Testis (tissue), 2 donors: Measurements from ENCODE around the gene RDX.

Source experiments
- POLR2A ChIP-seq: fragments of 450-650 bp; IDR thresholded peaks from one replicate; pipeline ENCODE4 v1.6.1; 2017; ENCODE audit warnings: antibody characterized with exemption, mild to moderate bottlenecking, moderate library complexity
- TF ChIP-seq, protein P1 (sequence below), 3 experiments: fragments of 450-650 bp in 2 of 3; fragments of 200-600 bp in 1 of 3; sonication (generic) in 1 of 3; IDR thresholded peaks; one replicate each; pipeline ENCODE4 v1.5.1; 2016 to 2019; ENCODE audit warnings: antibody characterized with exemption in 3 of 3, mild to moderate bottlenecking in 2 of 3, moderate library complexity in 1 of 3

- TF ChIP-seq, protein P1, sequence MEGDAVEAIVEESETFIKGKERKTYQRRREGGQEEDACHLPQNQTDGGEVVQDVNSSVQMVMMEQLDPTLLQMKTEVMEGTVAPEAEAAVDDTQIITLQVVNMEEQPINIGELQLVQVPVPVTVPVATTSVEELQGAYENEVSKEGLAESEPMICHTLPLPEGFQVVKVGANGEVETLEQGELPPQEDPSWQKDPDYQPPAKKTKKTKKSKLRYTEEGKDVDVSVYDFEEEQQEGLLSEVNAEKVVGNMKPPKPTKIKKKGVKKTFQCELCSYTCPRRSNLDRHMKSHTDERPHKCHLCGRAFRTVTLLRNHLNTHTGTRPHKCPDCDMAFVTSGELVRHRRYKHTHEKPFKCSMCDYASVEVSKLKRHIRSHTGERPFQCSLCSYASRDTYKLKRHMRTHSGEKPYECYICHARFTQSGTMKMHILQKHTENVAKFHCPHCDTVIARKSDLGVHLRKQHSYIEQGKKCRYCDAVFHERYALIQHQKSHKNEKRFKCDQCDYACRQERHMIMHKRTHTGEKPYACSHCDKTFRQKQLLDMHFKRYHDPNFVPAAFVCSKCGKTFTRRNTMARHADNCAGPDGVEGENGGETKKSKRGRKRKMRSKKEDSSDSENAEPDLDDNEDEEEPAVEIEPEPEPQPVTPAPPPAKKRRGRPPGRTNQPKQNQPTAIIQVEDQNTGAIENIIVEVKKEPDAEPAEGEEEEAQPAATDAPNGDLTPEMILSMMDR (IDR thresholded peaks at IDR 0.05) = no peak
- no peak for TF ChIP-seq POLR2A
Measured at GRCh38 chr11:110262072-110262403, 34.4 kb downstream of the RDX start.
